HepG2 (cell line): ENCODE results near the gene NBEA.

Experiments used
- ARID2 ChIP-seq: sonication (generic); formaldehyde crosslinking; IDR thresholded peaks from 2 replicates; pipeline ENCODE4 v1.8.1; 2022; ENCODE audit warnings: mild to moderate bottlenecking, missing genetic modification reagents, borderline replicate concordance
- CTCF ChIP-seq: sonication (generic); formaldehyde crosslinking; IDR thresholded peaks from 2 replicates; pipeline ENCODE4 v1.5.0; 2020; ENCODE audit warnings: mild to moderate bottlenecking, missing genetic modification reagents, moderate library complexity
- EZH2 ChIP-seq: conservative IDR thresholded peaks from 2 replicates; pipeline ENCODE4 v1.6.1; 2012; ENCODE audit warnings: mild to moderate bottlenecking, low read depth, low read length, moderate library complexity
- GATAD2A ChIP-seq: IDR thresholded peaks from 2 replicates; pipeline ENCODE4 v1.6.1; 2016
- IRF9 ChIP-seq: sonication (generic); formaldehyde crosslinking; IDR thresholded peaks from 2 replicates; pipeline ENCODE4 v1.8.0; 2022; ENCODE audit warnings: missing genetic modification reagents, mild to moderate bottlenecking, borderline replicate concordance
- MXD3 ChIP-seq: IDR thresholded peaks from 2 replicates; pipeline ENCODE4 v1.6.1; 2016; ENCODE audit warnings: mild to moderate bottlenecking, missing biosample characterization, missing genetic modification reagents
- RARA ChIP-seq: IDR thresholded peaks from 2 replicates; pipeline ENCODE4 v1.6.1; 2016; ENCODE audit warnings: missing genetic modification reagents, missing compliant biosample characterization
- TAF1 ChIP-seq: sonication (generic); formaldehyde crosslinking; IDR thresholded peaks from 2 replicates; pipeline ENCODE4 v1.4.0; 2020; ENCODE audit warnings: missing genetic modification reagents
- ZBTB39 ChIP-seq: sonication (generic); formaldehyde crosslinking; IDR thresholded peaks from 2 replicates; pipeline ENCODE4 v1.5.0; 2020; ENCODE audit warnings: missing genetic modification reagents

GRCh38 chr13:35512271-35512920 lies 570.3 kb downstream of the NBEA start:
- no peak for TF ChIP-seq ARID2
- TF ChIP-seq CTCF (CRISPR knock-in tag) = no peak
- no peak for TF ChIP-seq MXD3 (CRISPR knock-in tag)
- TF ChIP-seq ZBTB39 (CRISPR knock-in tag) = no peak
- no peak for TF ChIP-seq RARA (CRISPR knock-in tag)
- no peak for TF ChIP-seq EZH2
- TF ChIP-seq IRF9 (CRISPR knock-in tag) = no peak
- no peak for TF ChIP-seq TAF1 (CRISPR knock-in tag)
- TF ChIP-seq GATAD2A (CRISPR knock-in tag) = no peak
